Measurements from ENCODE around the gene RGS5. TPM values are rescaled to one million over a fixed set of nuclear protein-coding genes. Genes with fewer than 3 reads are reported as not detected.
A peak's percentile ranks its signal among the peaks of the same experiment; 100 is the strongest.

RGS5 gene
- total RNA-seq, 1 donor, result 2.2 TPM

- TF ChIP-seq, protein P1, sequence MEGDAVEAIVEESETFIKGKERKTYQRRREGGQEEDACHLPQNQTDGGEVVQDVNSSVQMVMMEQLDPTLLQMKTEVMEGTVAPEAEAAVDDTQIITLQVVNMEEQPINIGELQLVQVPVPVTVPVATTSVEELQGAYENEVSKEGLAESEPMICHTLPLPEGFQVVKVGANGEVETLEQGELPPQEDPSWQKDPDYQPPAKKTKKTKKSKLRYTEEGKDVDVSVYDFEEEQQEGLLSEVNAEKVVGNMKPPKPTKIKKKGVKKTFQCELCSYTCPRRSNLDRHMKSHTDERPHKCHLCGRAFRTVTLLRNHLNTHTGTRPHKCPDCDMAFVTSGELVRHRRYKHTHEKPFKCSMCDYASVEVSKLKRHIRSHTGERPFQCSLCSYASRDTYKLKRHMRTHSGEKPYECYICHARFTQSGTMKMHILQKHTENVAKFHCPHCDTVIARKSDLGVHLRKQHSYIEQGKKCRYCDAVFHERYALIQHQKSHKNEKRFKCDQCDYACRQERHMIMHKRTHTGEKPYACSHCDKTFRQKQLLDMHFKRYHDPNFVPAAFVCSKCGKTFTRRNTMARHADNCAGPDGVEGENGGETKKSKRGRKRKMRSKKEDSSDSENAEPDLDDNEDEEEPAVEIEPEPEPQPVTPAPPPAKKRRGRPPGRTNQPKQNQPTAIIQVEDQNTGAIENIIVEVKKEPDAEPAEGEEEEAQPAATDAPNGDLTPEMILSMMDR (IDR thresholded peaks at IDR 0.05; ENCODE audit: insufficient read depth, low read depth, low read length), result no peak
- no peak for DNase-seq (ENCODE audit: low read depth)
- no peak overlapping the region for H3K4me3 ChIP-seq (ENCODE audit: low read depth, low read length)
Measured at GRCh38 chr1:163201906-163202305, 810 bp downstream of the RGS5 start.

- no peak overlapping the region for H3K4me3 ChIP-seq (ENCODE audit: low read depth, low read length)
- no peak for DNase-seq (ENCODE audit: low read depth)
- TF ChIP-seq, protein P1 (IDR thresholded peaks at IDR 0.05; ENCODE audit: insufficient read depth, low read depth, low read length), result no peak
Measured at GRCh38 chr1:163197022-163197421, 5.7 kb downstream of the RGS5 start.

DNA sequence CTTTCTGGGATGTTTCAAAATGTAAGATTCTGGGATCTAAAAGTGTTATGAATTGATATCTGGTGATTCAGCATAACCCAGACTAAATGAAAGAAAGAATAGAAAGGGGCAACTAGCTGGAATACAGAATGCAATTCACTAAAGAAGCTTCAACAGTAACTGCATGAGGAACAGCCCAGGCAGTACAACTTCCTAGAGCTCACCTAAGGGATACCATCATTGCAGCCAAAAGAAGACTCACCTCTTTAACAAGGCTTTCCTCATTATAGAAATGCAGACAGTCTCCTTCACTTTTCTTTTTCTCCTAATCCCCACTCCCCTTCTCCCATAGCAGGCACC lies 6.3 kb downstream of the RGS5 start:
- DNase-seq (ENCODE audit: low read depth), result no peak
- TF ChIP-seq, protein P1 (IDR thresholded peaks at IDR 0.05; ENCODE audit: insufficient read depth, low read depth, low read length), result no peak

GRCh38 chr1:163195728-163196448 lies 6.8 kb downstream of the RGS5 start:
- no peak overlapping the region for H3K4me3 ChIP-seq (ENCODE audit: low read depth, low read length)
- DNase-seq (ENCODE audit: low read depth), result peak; percentile 38

More for the DNA sequence above, 6.3 kb downstream of the RGS5 start:
- H3K4me3 ChIP-seq (ENCODE audit: low read depth, low read length), result no peak overlapping the region

DNA sequence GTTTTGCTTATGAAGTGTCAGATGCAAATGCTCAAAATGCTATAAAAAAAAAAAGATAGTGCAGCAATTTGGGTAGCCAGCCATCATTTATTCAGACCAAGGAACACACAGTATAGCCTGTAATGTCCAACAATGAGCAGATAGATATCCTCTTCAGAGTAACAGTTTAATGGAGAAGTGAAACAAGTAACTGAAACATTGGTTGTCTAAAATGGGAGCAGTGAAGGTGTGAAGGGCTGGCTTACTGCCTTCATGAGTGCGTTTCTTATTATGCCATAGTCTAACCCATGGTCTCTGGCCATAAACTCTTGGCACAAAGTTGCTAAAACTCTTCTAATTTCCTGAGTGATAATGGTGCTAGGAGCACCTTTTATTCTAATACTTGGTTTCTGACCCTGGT lies 11.4 kb downstream of the RGS5 start:
- no peak for DNase-seq (ENCODE audit: low read depth)
- TF ChIP-seq, protein P1 (IDR thresholded peaks at IDR 0.05; ENCODE audit: insufficient read depth, low read depth, low read length), result no peak

More at GRCh38 chr1:163195728-163196448, 6.8 kb downstream of the RGS5 start:
- TF ChIP-seq, protein P1 (IDR thresholded peaks at IDR 0.05; ENCODE audit: insufficient read depth, low read depth, low read length), result no peak

GRCh38 chr1:163188947-163189346 lies 13.8 kb downstream of the RGS5 start:
- no peak overlapping the region for H3K4me3 ChIP-seq (ENCODE audit: low read depth, low read length)
- no peak for DNase-seq (ENCODE audit: low read depth)
- TF ChIP-seq, protein P1 (IDR thresholded peaks at IDR 0.05; ENCODE audit: insufficient read depth, low read depth, low read length), result no peak

More for the DNA sequence above, 11.4 kb downstream of the RGS5 start:
- H3K4me3 ChIP-seq (ENCODE audit: low read depth, low read length), result no peak overlapping the region

GRCh38 chr1:163187849-163188248 lies 14.9 kb downstream of the RGS5 start:
- H3K4me3 ChIP-seq (ENCODE audit: low read depth, low read length), result no peak overlapping the region
- DNase-seq (ENCODE audit: low read depth), result no peak
- TF ChIP-seq, protein P1 (IDR thresholded peaks at IDR 0.05; ENCODE audit: insufficient read depth, low read depth, low read length), result no peak

Measured in fibroblast of villous mesenchyme (primary cell).